Fibroblast of skin of back (primary cell): Measurements from ENCODE around the gene LHX6.

ENCODE experiments used
- DNase-seq: peaks from one replicate; pipeline ENCODE4 v3.0.0-alpha.2; 2013

Gene LHX6

GRCh38 chr9:122234022-122234748 lies 5.4 kb upstream of the LHX6 start:
- no peak for DNase-seq

GRCh38 chr9:122232796-122233306 lies 4.1 kb upstream of the LHX6 start:
- DNase-seq: no peak

GRCh38 chr9:122229485-122229837 lies 704 bp upstream of the LHX6 start:
- no peak for DNase-seq

GRCh38 chr9:122228191-122228567 lies 578 bp downstream of the LHX6 start:
- DNase-seq: no peak

- DNase-seq: no peak
Measured at GRCh38 chr9:122227575-122227900, 1.2 kb downstream of the LHX6 start.

- no peak for DNase-seq
Measured at GRCh38 chr9:122226758-122227574, 1.8 kb downstream of the LHX6 start.

GRCh38 chr9:122226142-122226757 lies 2.5 kb downstream of the LHX6 start:
- DNase-seq: no peak

GRCh38 chr9:122225312-122226141 lies 3.2 kb downstream of the LHX6 start:
- no peak for DNase-seq

- no peak for DNase-seq
Measured at GRCh38 chr9:122223435-122223834, 5.3 kb downstream of the LHX6 start.

GRCh38 chr9:122222791-122223190 lies 6.0 kb downstream of the LHX6 start:
- DNase-seq: no peak

- no peak for DNase-seq
Measured at GRCh38 chr9:122221183-122221811, 7.5 kb downstream of the LHX6 start.

GRCh38 chr9:122220673-122221182 lies 8.0 kb downstream of the LHX6 start:
- no peak for DNase-seq

GRCh38 chr9:122219856-122220672 lies 8.7 kb downstream of the LHX6 start:
- DNase-seq: no peak

- DNase-seq: no peak
Measured at GRCh38 chr9:122218935-122219855, 9.6 kb downstream of the LHX6 start.

- no peak for DNase-seq
Measured at GRCh38 chr9:122218071-122218934, 10.5 kb downstream of the LHX6 start.

GRCh38 chr9:122217640-122218039 lies 11.1 kb downstream of the LHX6 start:
- DNase-seq: no peak

- DNase-seq: no peak
Measured at GRCh38 chr9:122216798-122217418, 11.8 kb downstream of the LHX6 start.

- no peak for DNase-seq
Measured at GRCh38 chr9:122216138-122216797, 12.5 kb downstream of the LHX6 start.
